HG03520 (cell line): ENCODE results near the gene SHROOM2.

Experiments used
- ATAC-seq: cut with Tn5 transposase; IDR thresholded peaks from one replicate; pipeline ENCODE4 v1.9.1; 2021; ENCODE audit warnings: mild to moderate bottlenecking, moderate library complexity; ENCODE audit not compliant: unreplicated experiment

SHROOM2 gene

GRCh38 chrX:9992061-9992460 lies 205.8 kb downstream of the SHROOM2 start:
- no peak for ATAC-seq

- ATAC-seq = no peak
Measured at GRCh38 chrX:9992724-9993123, 206.5 kb downstream of the SHROOM2 start.

- peak; percentile 66 for ATAC-seq
Measured at GRCh38 chrX:9995855-9996339, 209.7 kb downstream of the SHROOM2 start.

- ATAC-seq = no peak
Measured at GRCh38 chrX:9997041-9997440, 210.8 kb downstream of the SHROOM2 start.

GRCh38 chrX:9997524-9997923 lies 211.3 kb downstream of the SHROOM2 start:
- peak; percentile 68 for ATAC-seq
